Measurements from ENCODE around the gene OCRL. TPM values are rescaled to one million over a fixed set of nuclear protein-coding genes. Genes with fewer than 3 reads are reported as not detected.

OCRL gene
- total RNA-seq, 1 experiment from 2014 or later: 53.7 TPM

DNA sequence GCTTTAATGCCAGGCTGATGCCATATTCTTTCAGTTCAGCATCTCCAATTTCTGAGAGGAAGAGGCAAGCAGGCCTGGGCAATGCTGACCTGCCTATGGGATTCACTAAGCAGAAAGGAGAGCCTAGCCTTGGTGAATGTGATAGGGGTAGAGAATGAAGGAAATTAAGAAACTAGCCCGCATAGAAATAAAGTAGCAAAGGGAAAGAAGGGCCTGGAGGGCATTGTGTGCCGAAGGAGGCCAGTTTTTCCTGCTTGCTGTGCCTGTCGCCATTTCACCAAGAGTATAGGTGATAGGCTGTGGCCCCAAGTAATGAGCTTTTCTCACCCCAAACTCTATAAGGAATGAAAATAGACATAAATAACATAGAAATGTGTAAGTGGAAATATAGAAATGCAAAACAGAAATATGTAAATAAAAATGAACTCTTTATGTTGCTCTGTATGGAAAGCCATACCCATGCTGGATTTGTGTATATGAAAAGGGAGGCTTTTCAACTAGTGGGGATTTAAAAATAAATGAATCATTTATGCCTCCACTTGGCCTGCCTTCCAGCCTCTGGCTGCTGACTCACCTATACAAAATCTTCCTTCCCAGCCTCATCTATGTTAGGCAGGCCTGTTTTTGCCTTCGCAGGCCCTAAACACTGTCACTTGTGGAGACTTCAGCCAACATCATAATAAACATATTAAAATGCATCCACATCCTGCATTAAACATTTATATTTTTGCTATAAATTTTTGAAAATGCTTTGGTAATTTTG is 5.1 kb upstream of the OCRL start:
- ChIA-PET POLR2A (no interaction called here), CTCF (no interaction called here)
- H3K4me1 ChIP-seq (ENCODE audit: control insufficient read depth, insufficient read depth, low read length): peaks cover 10% of the 10 kb centered on the region
- DNase-seq (ENCODE audit: low read depth, low spot score): no peak
- H3K27ac ChIP-seq (ENCODE audit: low read length): no peak overlapping the region
- TF ChIP-seq TCF7L2 (IDR thresholded peaks at IDR 0.05; ENCODE audit: low read depth, low read length) (no peak), POLR2AphosphoS5 (IDR thresholded peaks at IDR 0.05; ENCODE audit: low read depth, low read length) (no peak), SIN3A (IDR thresholded peaks at IDR 0.05; ENCODE audit: borderline replicate concordance, insufficient read depth, low read depth, low read length) (no peak)
- TF ChIP-seq, protein P1, sequence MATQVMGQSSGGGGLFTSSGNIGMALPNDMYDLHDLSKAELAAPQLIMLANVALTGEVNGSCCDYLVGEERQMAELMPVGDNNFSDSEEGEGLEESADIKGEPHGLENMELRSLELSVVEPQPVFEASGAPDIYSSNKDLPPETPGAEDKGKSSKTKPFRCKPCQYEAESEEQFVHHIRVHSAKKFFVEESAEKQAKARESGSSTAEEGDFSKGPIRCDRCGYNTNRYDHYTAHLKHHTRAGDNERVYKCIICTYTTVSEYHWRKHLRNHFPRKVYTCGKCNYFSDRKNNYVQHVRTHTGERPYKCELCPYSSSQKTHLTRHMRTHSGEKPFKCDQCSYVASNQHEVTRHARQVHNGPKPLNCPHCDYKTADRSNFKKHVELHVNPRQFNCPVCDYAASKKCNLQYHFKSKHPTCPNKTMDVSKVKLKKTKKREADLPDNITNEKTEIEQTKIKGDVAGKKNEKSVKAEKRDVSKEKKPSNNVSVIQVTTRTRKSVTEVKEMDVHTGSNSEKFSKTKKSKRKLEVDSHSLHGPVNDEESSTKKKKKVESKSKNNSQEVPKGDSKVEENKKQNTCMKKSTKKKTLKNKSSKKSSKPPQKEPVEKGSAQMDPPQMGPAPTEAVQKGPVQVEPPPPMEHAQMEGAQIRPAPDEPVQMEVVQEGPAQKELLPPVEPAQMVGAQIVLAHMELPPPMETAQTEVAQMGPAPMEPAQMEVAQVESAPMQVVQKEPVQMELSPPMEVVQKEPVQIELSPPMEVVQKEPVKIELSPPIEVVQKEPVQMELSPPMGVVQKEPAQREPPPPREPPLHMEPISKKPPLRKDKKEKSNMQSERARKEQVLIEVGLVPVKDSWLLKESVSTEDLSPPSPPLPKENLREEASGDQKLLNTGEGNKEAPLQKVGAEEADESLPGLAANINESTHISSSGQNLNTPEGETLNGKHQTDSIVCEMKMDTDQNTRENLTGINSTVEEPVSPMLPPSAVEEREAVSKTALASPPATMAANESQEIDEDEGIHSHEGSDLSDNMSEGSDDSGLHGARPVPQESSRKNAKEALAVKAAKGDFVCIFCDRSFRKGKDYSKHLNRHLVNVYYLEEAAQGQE (IDR thresholded peaks at IDR 0.05; ENCODE audit: insufficient read depth in 1 of 2, low read depth in 2 of 2, low read length in 1 of 2): no peak
- TF ChIP-seq, protein P2, sequence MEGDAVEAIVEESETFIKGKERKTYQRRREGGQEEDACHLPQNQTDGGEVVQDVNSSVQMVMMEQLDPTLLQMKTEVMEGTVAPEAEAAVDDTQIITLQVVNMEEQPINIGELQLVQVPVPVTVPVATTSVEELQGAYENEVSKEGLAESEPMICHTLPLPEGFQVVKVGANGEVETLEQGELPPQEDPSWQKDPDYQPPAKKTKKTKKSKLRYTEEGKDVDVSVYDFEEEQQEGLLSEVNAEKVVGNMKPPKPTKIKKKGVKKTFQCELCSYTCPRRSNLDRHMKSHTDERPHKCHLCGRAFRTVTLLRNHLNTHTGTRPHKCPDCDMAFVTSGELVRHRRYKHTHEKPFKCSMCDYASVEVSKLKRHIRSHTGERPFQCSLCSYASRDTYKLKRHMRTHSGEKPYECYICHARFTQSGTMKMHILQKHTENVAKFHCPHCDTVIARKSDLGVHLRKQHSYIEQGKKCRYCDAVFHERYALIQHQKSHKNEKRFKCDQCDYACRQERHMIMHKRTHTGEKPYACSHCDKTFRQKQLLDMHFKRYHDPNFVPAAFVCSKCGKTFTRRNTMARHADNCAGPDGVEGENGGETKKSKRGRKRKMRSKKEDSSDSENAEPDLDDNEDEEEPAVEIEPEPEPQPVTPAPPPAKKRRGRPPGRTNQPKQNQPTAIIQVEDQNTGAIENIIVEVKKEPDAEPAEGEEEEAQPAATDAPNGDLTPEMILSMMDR (IDR thresholded peaks at IDR 0.05): no peak
- intact Hi-C loops (cut with micrococcal nuclease; ENCODE audit: unreplicated experiment): no loop called here
- no peaks in the 10 kb centered on the region for H3K9me3 ChIP-seq (ENCODE audit: control insufficient read depth, insufficient read depth, low read depth, low read length)
- H3K4me3 ChIP-seq (ENCODE audit: low read depth in 2 of 2, low read length in 2 of 2): no peak overlapping the region
- ATAC-seq: no peak
- BruUV-seq (replicated peaks): no TSS peak
- in situ Hi-C loops (cut with HindIII; ENCODE audit: low pct_unique_long_range_greater_than_20kb, low sequenced_read_pairs): no loop called here
- no peaks in the 10 kb centered on the region for H3K36me3 ChIP-seq (ENCODE audit: control insufficient read depth, insufficient read depth, low read length)
- no peaks in the 10 kb centered on the region for H3K27me3 ChIP-seq (ENCODE audit: control insufficient read depth, insufficient read depth, low read length)

GRCh38 chrX:129540722-129541184 is 694 bp downstream of the OCRL start:
- TF ChIP-seq SIN3A (IDR thresholded peaks at IDR 0.05; ENCODE audit: borderline replicate concordance, insufficient read depth, low read depth, low read length) (no peak), TCF7L2 (IDR thresholded peaks at IDR 0.05; ENCODE audit: low read depth, low read length) (no peak)
- TF ChIP-seq, protein P1 (IDR thresholded peaks at IDR 0.05; ENCODE audit: insufficient read depth in 1 of 2, low read depth in 2 of 2, low read length in 1 of 2): no peak
- H3K27me3 ChIP-seq (ENCODE audit: control insufficient read depth, insufficient read depth, low read length): no peaks in the 10 kb centered on the region
- BruUV-seq (replicated peaks): no TSS peak
- peaks cover 15% of the 10 kb centered on the region for H3K4me1 ChIP-seq (ENCODE audit: control insufficient read depth, insufficient read depth, low read length)
- DNase-seq (ENCODE audit: low read depth, low spot score): no peak
- ChIA-PET CTCF (no interaction called here), POLR2A (no interaction called here)
- in situ Hi-C loops (cut with HindIII; ENCODE audit: low pct_unique_long_range_greater_than_20kb, low sequenced_read_pairs) (no loop called here), intact Hi-C loops (cut with micrococcal nuclease; ENCODE audit: unreplicated experiment) (no loop called here)
- H3K9me3 ChIP-seq (ENCODE audit: control insufficient read depth, insufficient read depth, low read depth, low read length): no peaks in the 10 kb centered on the region
- peak overlapping the region; percentile 85 for H3K27ac ChIP-seq (ENCODE audit: low read length)
- ATAC-seq: peak; percentile 68
- H3K36me3 ChIP-seq (ENCODE audit: control insufficient read depth, insufficient read depth, low read length): no peaks in the 10 kb centered on the region
- H3K4me3 ChIP-seq (ENCODE audit: low read depth in 2 of 2, low read length in 2 of 2): peak overlapping the region; percentile 71 to 84

All from Panc1 (cell line).